HCT116 (cell line): ENCODE measurements around the gene KSR2. TPM values are rescaled to one million over a fixed set of nuclear protein-coding genes. Genes with fewer than 3 reads are reported as not detected.

ENCODE experiments used
- ATAC-seq: fragments of 200-7000 bp; cut with Tn5 transposase; 2 replicates; pipeline ENCODE4 v1.9.1; 2020; ENCODE audit warnings: mild to moderate bottlenecking, moderate library complexity
- BruUV-seq: library from RNA; stranded (reverse); fragments of 400-500 nt; replicated peaks from 2 replicates; lab custom pipeline; 2021; lab: Mats Ljungman, UMichigan
- CTCF ChIA-PET: fragments of 300-600 bp; sonication (Branson Sonifier 250); formaldehyde crosslinking; loops from one replicate; lab custom pipeline; 2021; ENCODE audit warnings: antibody characterized with exemption; lab: Charles Lee
- POLR2A ChIA-PET: fragments of 300-600, 350-600 bp; sonication (Branson Sonifier 250); formaldehyde crosslinking; loops from one replicate; lab custom pipeline; 2021; ENCODE audit warnings: antibody characterized with exemption; lab: Charles Lee
- RAD21 ChIA-PET, 2 experiments: fragments of 300-600 bp; sonication (Branson Sonifier 250); formaldehyde crosslinking; loops; one replicate each; lab custom pipeline; 2023; ENCODE audit warnings: low total read pairs in 2 of 2; ENCODE audit not compliant: uncharacterized antibody in 2 of 2, unreplicated experiment in 2 of 2, low non-redundant PET in 1 of 2; lab: Charles Lee
- DNase-seq: peaks from one replicate; pipeline ENCODE4 v3.0.0-alpha.2; 2010; ENCODE audit warnings: low read depth, low spot score
- H2AFZ ChIP-seq: fragments of 200-600 bp; shearing (Covaris generic), sonication (generic); 2 replicates; pipeline ENCODE4 v1.6.1; 2017; ENCODE audit warnings: low read depth, mixed run types, mixed read lengths, antibody characterized with exemption, low read length; ENCODE audit not compliant: poor library complexity, severe bottlenecking
- H3K27ac ChIP-seq: 2 replicates; pipeline ENCODE4 v1.5.1; 2012; ENCODE audit warnings: low read depth, low read length
- H3K27me3 ChIP-seq: fragments of 200-600 bp; sonication (generic); 2 replicates; pipeline ENCODE4 v1.6.1; 2016; ENCODE audit warnings: mixed run types, low read length, mixed read lengths; ENCODE audit not compliant: insufficient read depth
- H3K36me3 ChIP-seq, 2 experiments: fragments of 200-500 bp in 1 of 2; fragments of 200-600 bp in 1 of 2; sonication (Bioruptor generic) in 1 of 2; sonication (generic) in 1 of 2; 2 replicates each; pipeline versions ENCODE4 v1.5.1 to v1.6.1; 2014 to 2016; ENCODE audit warnings: low read length in 2 of 2, inconsistent platforms in 1 of 2, mixed read lengths in 1 of 2, mixed run types in 1 of 2; ENCODE audit not compliant: insufficient read depth in 2 of 2, control insufficient read depth in 1 of 2
- H3K4me1 ChIP-seq, 2 experiments: fragments of 200-600 bp in 1 of 2; sonication (generic) in 1 of 2; 2 replicates each; pipeline versions ENCODE4 v1.5.1 to v1.6.1; 2012 to 2017; ENCODE audit warnings: low read length in 2 of 2, inconsistent platforms in 1 of 2, mild to moderate bottlenecking in 1 of 2, mixed read lengths in 1 of 2, mixed run types in 1 of 2, moderate library complexity in 1 of 2; ENCODE audit not compliant: insufficient read depth in 2 of 2, control insufficient read depth in 1 of 2
- H3K4me2 ChIP-seq: fragments of 200-600 bp; sonication (generic); 2 replicates; pipeline ENCODE4 v1.6.1; 2017; ENCODE audit warnings: mixed run types, low read length, mixed read lengths
- H3K4me3 ChIP-seq, 2 experiments: fragments of 200-600 bp in 1 of 2; sonication (generic) in 1 of 2; replicated peaks in 1 of 2; 2 replicates each; pipeline ENCODE4 v1.5.1; 2011 to 2016; ENCODE audit warnings: low read length in 2 of 2, control low read depth in 1 of 2, low read depth in 1 of 2, mild to moderate bottlenecking in 1 of 2, mixed read lengths in 1 of 2, mixed run types in 1 of 2
- H3K79me2 ChIP-seq: fragments of 200-600 bp; sonication (generic); 2 replicates; pipeline ENCODE4 v1.6.1; 2017; ENCODE audit warnings: mild to moderate bottlenecking, mixed run types, low read length, moderate library complexity, mixed read lengths; ENCODE audit not compliant: insufficient read depth
- H3K9ac ChIP-seq: fragments of 200-600 bp; sonication (generic); 2 replicates; pipeline ENCODE4 v1.6.1; 2016; ENCODE audit warnings: low read length, mixed read lengths
- H3K9me2 ChIP-seq: fragments of 200-600 bp; sonication (generic), shearing (Covaris generic); 2 replicates; pipeline ENCODE4 v1.6.1; 2017; ENCODE audit warnings: mixed run types, mild to moderate bottlenecking, moderate library complexity; ENCODE audit not compliant: insufficient read depth
- H3K9me3 ChIP-seq, 2 experiments: fragments of 200-500 bp in 1 of 2; fragments of 200-600 bp in 1 of 2; sonication (Bioruptor generic) in 1 of 2; sonication (generic) in 1 of 2; 2 replicates each; pipeline ENCODE4 v1.6.1; 2014 to 2017; ENCODE audit warnings: low read length in 2 of 2, mixed read lengths in 2 of 2, inconsistent platforms in 1 of 2, low read depth in 1 of 2, mild to moderate bottlenecking in 1 of 2, mixed run types in 1 of 2, moderate library complexity in 1 of 2; ENCODE audit not compliant: control insufficient read depth in 1 of 2, insufficient read depth in 1 of 2
- H4K20me1 ChIP-seq: fragments of 200-600 bp; sonication (generic), shearing (Covaris generic); 2 replicates; pipeline ENCODE4 v1.6.1; 2017; ENCODE audit warnings: mixed run types, mild to moderate bottlenecking, moderate library complexity; ENCODE audit not compliant: insufficient read depth
- CBX3 ChIP-seq: IDR thresholded peaks from 2 replicates; pipeline ENCODE4 v1.6.1; 2012; ENCODE audit warnings: low read depth
- CEBPB ChIP-seq: IDR thresholded peaks from 2 replicates; pipeline ENCODE4 v1.6.1; 2012; ENCODE audit warnings: low read depth
- EGR1 ChIP-seq: IDR thresholded peaks from 2 replicates; pipeline ENCODE4 v1.6.1; 2012; ENCODE audit warnings: low read depth
- ELF1 ChIP-seq: IDR thresholded peaks from 2 replicates; pipeline ENCODE4 v1.6.1; 2012; ENCODE audit warnings: low read depth, borderline replicate concordance
- EZH2 ChIP-seq: fragments of 200-600 bp; sonication (generic); IDR thresholded peaks from 2 replicates; pipeline ENCODE4 v1.6.1; 2017; ENCODE audit warnings: antibody characterized with exemption, mixed run types
- EZH2phosphoT487 ChIP-seq: fragments of 200-600 bp; IDR thresholded peaks from 2 replicates; pipeline ENCODE4 v1.6.1; 2018; ENCODE audit warnings: antibody characterized with exemption, borderline replicate concordance
- JUND ChIP-seq: IDR thresholded peaks from 2 replicates; pipeline ENCODE4 v1.6.1; 2012
- POLR2AphosphoS5 ChIP-seq: IDR thresholded peaks from 2 replicates; pipeline ENCODE4 v1.6.1; 2011; ENCODE audit warnings: mild to moderate bottlenecking, low read depth, low read length, moderate library complexity
- SIN3A ChIP-seq: IDR thresholded peaks from 2 replicates; pipeline ENCODE4 v1.6.1; 2012; ENCODE audit warnings: low read depth
- SP1 ChIP-seq: IDR thresholded peaks from 2 replicates; pipeline ENCODE4 v1.6.1; 2012; ENCODE audit warnings: low read depth
- SRF ChIP-seq: IDR thresholded peaks from 2 replicates; pipeline ENCODE4 v1.6.1; 2012; ENCODE audit warnings: low read depth
- TCF7L2 ChIP-seq: IDR thresholded peaks from 2 replicates; pipeline ENCODE4 v1.7.0; 2011; ENCODE audit warnings: borderline replicate concordance, inconsistent platforms; ENCODE audit not compliant: insufficient read depth, insufficient read length; ENCODE audit errors: extremely low read depth
- YY1 ChIP-seq: IDR thresholded peaks from 2 replicates; pipeline ENCODE4 v1.6.1; 2011; ENCODE audit warnings: low read length, low read depth, moderate library complexity, mild to moderate bottlenecking; ENCODE audit not compliant: insufficient replicate concordance; ENCODE audit errors: extremely low read depth
- ZFX ChIP-seq: fragments of 450-650 bp; IDR thresholded peaks from 2 replicates; pipeline ENCODE4 v1.6.1; 2017
- ZNF274 ChIP-seq: fragments of 200-500 bp; sonication (Bioruptor generic); IDR thresholded peaks from 2 replicates; pipeline ENCODE4 v1.6.1; 2014; ENCODE audit warnings: mild to moderate bottlenecking, low read depth, low read length, inconsistent platforms
- intact Hi-C: fragments of 100-400 bp; cut with micrococcal nuclease; formaldehyde crosslinking; loops from 2 replicates; pipeline ENCODE4 v1.10.0; 2022
- total RNA-seq: library from RNA; stranded (reverse); gene quantifications from one replicate; pipeline ENCODE4 v1.2.1, GENCODE V29; 2021; ENCODE audit not compliant: unreplicated experiment
- TF ChIP-seq, protein P1 (sequence below): IDR thresholded peaks from 2 replicates; pipeline ENCODE4 v1.6.1; 2012; ENCODE audit warnings: low read depth
- TF ChIP-seq, protein P2 (sequence below): IDR thresholded peaks from 2 replicates; pipeline ENCODE4 v1.6.1; 2012
- TF ChIP-seq, protein P3 (sequence below), 3 experiments: fragments of 200-600 bp in 1 of 3; sonication (generic) in 1 of 3; IDR thresholded peaks in 2 of 3; conservative IDR thresholded peaks in 1 of 3; 2 replicates each; pipeline ENCODE4 v1.5.1; 2012 to 2017; ENCODE audit warnings: low read depth in 2 of 3, low read length in 2 of 3, antibody characterized with exemption in 1 of 3, borderline replicate concordance in 1 of 3, control low read depth in 1 of 3, mild to moderate bottlenecking in 1 of 3, mixed read lengths in 1 of 3, mixed run types in 1 of 3, moderate library complexity in 1 of 3; ENCODE audit not compliant: insufficient read depth in 1 of 3
- TF ChIP-seq, protein P4 (sequence below): IDR thresholded peaks from 2 replicates; pipeline ENCODE4 v1.6.1; 2011; ENCODE audit warnings: mild to moderate bottlenecking, low read length, moderate library complexity; ENCODE audit not compliant: insufficient replicate concordance; ENCODE audit errors: extremely low read depth

KSR2 gene
- total RNA-seq, 1 experiment from 2014 or later = 10.1 TPM

DNA sequence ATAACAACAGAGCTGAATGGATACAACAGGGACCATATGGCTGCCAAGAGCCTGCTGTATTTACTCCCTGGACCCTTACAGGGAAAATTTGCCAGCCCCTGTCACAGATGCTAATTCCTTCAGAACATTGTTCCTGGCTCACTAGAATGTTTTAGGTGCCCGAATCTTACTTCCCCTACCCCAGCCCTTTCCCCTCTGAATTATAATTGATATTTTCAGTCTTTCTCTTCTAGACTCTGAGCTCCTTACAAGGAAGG lies 235.3 kb downstream of the KSR2 start:
- no peak for ATAC-seq
- intact Hi-C loops = no loop called here
- DNase-seq = no peak
- TF ChIP-seq, protein P1, sequence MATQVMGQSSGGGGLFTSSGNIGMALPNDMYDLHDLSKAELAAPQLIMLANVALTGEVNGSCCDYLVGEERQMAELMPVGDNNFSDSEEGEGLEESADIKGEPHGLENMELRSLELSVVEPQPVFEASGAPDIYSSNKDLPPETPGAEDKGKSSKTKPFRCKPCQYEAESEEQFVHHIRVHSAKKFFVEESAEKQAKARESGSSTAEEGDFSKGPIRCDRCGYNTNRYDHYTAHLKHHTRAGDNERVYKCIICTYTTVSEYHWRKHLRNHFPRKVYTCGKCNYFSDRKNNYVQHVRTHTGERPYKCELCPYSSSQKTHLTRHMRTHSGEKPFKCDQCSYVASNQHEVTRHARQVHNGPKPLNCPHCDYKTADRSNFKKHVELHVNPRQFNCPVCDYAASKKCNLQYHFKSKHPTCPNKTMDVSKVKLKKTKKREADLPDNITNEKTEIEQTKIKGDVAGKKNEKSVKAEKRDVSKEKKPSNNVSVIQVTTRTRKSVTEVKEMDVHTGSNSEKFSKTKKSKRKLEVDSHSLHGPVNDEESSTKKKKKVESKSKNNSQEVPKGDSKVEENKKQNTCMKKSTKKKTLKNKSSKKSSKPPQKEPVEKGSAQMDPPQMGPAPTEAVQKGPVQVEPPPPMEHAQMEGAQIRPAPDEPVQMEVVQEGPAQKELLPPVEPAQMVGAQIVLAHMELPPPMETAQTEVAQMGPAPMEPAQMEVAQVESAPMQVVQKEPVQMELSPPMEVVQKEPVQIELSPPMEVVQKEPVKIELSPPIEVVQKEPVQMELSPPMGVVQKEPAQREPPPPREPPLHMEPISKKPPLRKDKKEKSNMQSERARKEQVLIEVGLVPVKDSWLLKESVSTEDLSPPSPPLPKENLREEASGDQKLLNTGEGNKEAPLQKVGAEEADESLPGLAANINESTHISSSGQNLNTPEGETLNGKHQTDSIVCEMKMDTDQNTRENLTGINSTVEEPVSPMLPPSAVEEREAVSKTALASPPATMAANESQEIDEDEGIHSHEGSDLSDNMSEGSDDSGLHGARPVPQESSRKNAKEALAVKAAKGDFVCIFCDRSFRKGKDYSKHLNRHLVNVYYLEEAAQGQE = no peak
- no peak for TF ChIP-seq YY1
- TF ChIP-seq, protein P2, sequence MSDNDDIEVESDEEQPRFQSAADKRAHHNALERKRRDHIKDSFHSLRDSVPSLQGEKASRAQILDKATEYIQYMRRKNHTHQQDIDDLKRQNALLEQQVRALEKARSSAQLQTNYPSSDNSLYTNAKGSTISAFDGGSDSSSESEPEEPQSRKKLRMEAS = no peak
- TF ChIP-seq, protein P3, sequence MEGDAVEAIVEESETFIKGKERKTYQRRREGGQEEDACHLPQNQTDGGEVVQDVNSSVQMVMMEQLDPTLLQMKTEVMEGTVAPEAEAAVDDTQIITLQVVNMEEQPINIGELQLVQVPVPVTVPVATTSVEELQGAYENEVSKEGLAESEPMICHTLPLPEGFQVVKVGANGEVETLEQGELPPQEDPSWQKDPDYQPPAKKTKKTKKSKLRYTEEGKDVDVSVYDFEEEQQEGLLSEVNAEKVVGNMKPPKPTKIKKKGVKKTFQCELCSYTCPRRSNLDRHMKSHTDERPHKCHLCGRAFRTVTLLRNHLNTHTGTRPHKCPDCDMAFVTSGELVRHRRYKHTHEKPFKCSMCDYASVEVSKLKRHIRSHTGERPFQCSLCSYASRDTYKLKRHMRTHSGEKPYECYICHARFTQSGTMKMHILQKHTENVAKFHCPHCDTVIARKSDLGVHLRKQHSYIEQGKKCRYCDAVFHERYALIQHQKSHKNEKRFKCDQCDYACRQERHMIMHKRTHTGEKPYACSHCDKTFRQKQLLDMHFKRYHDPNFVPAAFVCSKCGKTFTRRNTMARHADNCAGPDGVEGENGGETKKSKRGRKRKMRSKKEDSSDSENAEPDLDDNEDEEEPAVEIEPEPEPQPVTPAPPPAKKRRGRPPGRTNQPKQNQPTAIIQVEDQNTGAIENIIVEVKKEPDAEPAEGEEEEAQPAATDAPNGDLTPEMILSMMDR (IDR thresholded peaks at IDR 0.05 in 2 of 3, conservative IDR thresholded peaks at IDR 0.05 in 1 of 3; ENCODE audit: borderline replicate concordance in 1 of 3, insufficient read depth in 1 of 3, low read depth in 2 of 3, low read length in 2 of 3) = no peak
- TF ChIP-seq SRF = no peak
- TF ChIP-seq ZNF274 = no peak
- no peak for TF ChIP-seq CBX3
- no peak for TF ChIP-seq SIN3A
- TF ChIP-seq, protein P4, sequence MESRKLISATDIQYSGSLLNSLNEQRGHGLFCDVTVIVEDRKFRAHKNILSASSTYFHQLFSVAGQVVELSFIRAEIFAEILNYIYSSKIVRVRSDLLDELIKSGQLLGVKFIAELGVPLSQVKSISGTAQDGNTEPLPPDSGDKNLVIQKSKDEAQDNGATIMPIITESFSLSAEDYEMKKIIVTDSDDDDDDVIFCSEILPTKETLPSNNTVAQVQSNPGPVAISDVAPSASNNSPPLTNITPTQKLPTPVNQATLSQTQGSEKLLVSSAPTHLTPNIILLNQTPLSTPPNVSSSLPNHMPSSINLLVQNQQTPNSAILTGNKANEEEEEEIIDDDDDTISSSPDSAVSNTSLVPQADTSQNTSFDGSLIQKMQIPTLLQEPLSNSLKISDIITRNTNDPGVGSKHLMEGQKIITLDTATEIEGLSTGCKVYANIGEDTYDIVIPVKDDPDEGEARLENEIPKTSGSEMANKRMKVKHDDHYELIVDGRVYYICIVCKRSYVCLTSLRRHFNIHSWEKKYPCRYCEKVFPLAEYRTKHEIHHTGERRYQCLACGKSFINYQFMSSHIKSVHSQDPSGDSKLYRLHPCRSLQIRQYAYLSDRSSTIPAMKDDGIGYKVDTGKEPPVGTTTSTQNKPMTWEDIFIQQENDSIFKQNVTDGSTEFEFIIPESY = no peak
- TF ChIP-seq SP1 = no peak
- TF ChIP-seq EGR1 = no peak
- no peak for TF ChIP-seq JUND
- no peak for TF ChIP-seq EZH2phosphoT487
- TF ChIP-seq EZH2 = no peak
- TF ChIP-seq CEBPB = no peak
- no peak for TF ChIP-seq ELF1
- no peak for TF ChIP-seq TCF7L2
- TF ChIP-seq ZFX = no peak
- no peak for TF ChIP-seq POLR2AphosphoS5
- ChIA-PET CTCF (no interaction called here), POLR2A (no interaction called here), RAD21 (no interaction called here)
- no peaks in the 10 kb centered on the region for H3K27me3 ChIP-seq
- H3K36me3 ChIP-seq = no peaks in the 10 kb centered on the region
- no peaks in the 10 kb centered on the region for H4K20me1 ChIP-seq
- H3K4me3 ChIP-seq = no peak overlapping the region
- no TSS peak for BruUV-seq
- no peak overlapping the region for H3K9ac ChIP-seq
- no peaks in the 10 kb centered on the region for H3K9me2 ChIP-seq
- H3K9me3 ChIP-seq = no peaks in the 10 kb centered on the region
- H2AFZ ChIP-seq = no peak overlapping the region
- no peaks in the 10 kb centered on the region for H3K79me2 ChIP-seq
- no peaks in the 10 kb centered on the region for H3K4me1 ChIP-seq
- no peak overlapping the region for H3K27ac ChIP-seq
- no peak overlapping the region for H3K4me2 ChIP-seq
